HepG2 (cell line): ENCODE data around the gene PRR33. TPM values are rescaled to one million over a fixed set of nuclear protein-coding genes. Genes with fewer than 3 reads are reported as not detected.

Experiments used
- ATAC-seq: fragments of 200-7000 bp; cut with Tn5 transposase; 3 replicates; pipeline ENCODE4 v1.9.1; 2020; ENCODE audit warnings: mild to moderate bottlenecking, moderate library complexity
- BruUV-seq: library from RNA; stranded (reverse); fragments of 400-500 nt; replicated peaks from 2 replicates; lab custom pipeline; 2021; lab: Mats Ljungman, UMichigan
- CTCF ChIA-PET: fragments of 300-600 bp; formaldehyde crosslinking; extraction: SDS; loops from one replicate; lab custom pipeline; 2021; ENCODE audit warnings: low total read pairs, inconsistent platforms, low intra/inter-chr PET ratio; lab: Yijun Ruan, JAX
- POLR2A ChIA-PET: fragments of 350-600 bp; sonication (Branson Sonifier 250); formaldehyde crosslinking; loops from one replicate; lab custom pipeline; 2020; ENCODE audit warnings: antibody characterized with exemption, inconsistent platforms; lab: Yijun Ruan, JAX
- DNase-seq: peaks from one replicate; pipeline ENCODE4 v3.0.0-alpha.2; 2015; ENCODE audit warnings: low spot score
- FAIRE-seq: peaks from 3 replicates; lab custom pipeline; 2011; peaks lifted over from hg19 to GRCh38; lab: Jason Lieb, UNC
- H2AFZ ChIP-seq: one replicate; pipeline ENCODE4 v1.6.1; 2011; ENCODE audit warnings: low read length, inconsistent platforms
- H3K27ac ChIP-seq: fragments of 300-600 bp; 3 replicates; pipeline ENCODE4 v1.8.0; 2011; ENCODE audit warnings: mixed run types, mild to moderate bottlenecking, mixed read lengths, low read length, inconsistent platforms; ENCODE audit not compliant: insufficient read depth; ENCODE audit errors: extremely low read length
- H3K27me3 ChIP-seq, 2 experiments: fragments of 200-600 bp in 1 of 2; 2 replicates in 1 of 2; 3 replicates in 1 of 2; pipeline versions ENCODE4 v1.6.0 to v1.8.0; 2011; ENCODE audit warnings: low read length in 2 of 2, mild to moderate bottlenecking in 2 of 2, moderate library complexity in 2 of 2, inconsistent platforms in 1 of 2; ENCODE audit not compliant: insufficient read depth in 2 of 2, control insufficient read depth in 1 of 2
- H3K36me3 ChIP-seq, 2 experiments: fragments of 200-600 bp in 1 of 2; replicated peaks in 1 of 2; 2 replicates in 1 of 2; 3 replicates in 1 of 2; pipeline versions ENCODE4 v1.5.1 to v1.8.0; 2011; ENCODE audit warnings: low read length in 2 of 2, inconsistent platforms in 1 of 2; ENCODE audit not compliant: insufficient read depth in 2 of 2, control insufficient read depth in 1 of 2
- H3K4me1 ChIP-seq: 2 replicates; pipeline ENCODE4 v1.5.1; 2012; ENCODE audit warnings: low read length, inconsistent platforms; ENCODE audit not compliant: insufficient read depth
- H3K4me2 ChIP-seq: 2 replicates; pipeline ENCODE4 v1.6.0; 2011; ENCODE audit warnings: low read depth, low read length, inconsistent platforms
- H3K4me3 ChIP-seq, 3 experiments: fragments of 200-600 bp in 1 of 3; sonication (generic), shearing (Covaris generic) in 1 of 3; replicated peaks in 1 of 3; 2 replicates each; pipeline ENCODE4 v1.5.1; 2011 to 2016; ENCODE audit warnings: low read length in 3 of 3, inconsistent platforms in 2 of 3, low read depth in 2 of 3, mild to moderate bottlenecking in 2 of 3, control low read depth in 1 of 3, mixed read lengths in 1 of 3; ENCODE audit not compliant: insufficient read depth in 1 of 3
- H3K79me2 ChIP-seq: one replicate; pipeline ENCODE4 v1.6.1; 2011; ENCODE audit warnings: low read length, inconsistent platforms; ENCODE audit not compliant: insufficient read depth
- H3K9ac ChIP-seq: 2 replicates; pipeline ENCODE4 v1.6.0; 2011; ENCODE audit warnings: mild to moderate bottlenecking, low read depth, low read length, inconsistent platforms; ENCODE audit not compliant: insufficient read depth
- H3K9me3 ChIP-seq: 2 replicates; pipeline ENCODE4 v1.5.1; 2012; ENCODE audit warnings: mild to moderate bottlenecking, low read length
- H4K20me1 ChIP-seq: 2 replicates; pipeline ENCODE4 v1.6.0; 2011; ENCODE audit warnings: inconsistent platforms, mild to moderate bottlenecking, low read length, moderate library complexity; ENCODE audit not compliant: insufficient read depth
- CREM ChIP-seq, 2 experiments: sonication (generic) in 1 of 2; formaldehyde crosslinking in 1 of 2; IDR thresholded peaks; 2 replicates each; pipeline versions ENCODE4 v1.4.0 to v1.6.1; 2016 to 2020; ENCODE audit warnings: antibody characterized with exemption in 1 of 2, mild to moderate bottlenecking in 1 of 2, missing genetic modification reagents in 1 of 2
- CSRNP2 ChIP-seq: sonication (generic); formaldehyde crosslinking; conservative IDR thresholded peaks from 2 replicates; pipeline ENCODE4 v1.8.0; 2022; ENCODE audit warnings: low read depth, missing genetic modification reagents
- LCORL ChIP-seq, 2 experiments: fragments of 450-650 bp in 1 of 2; sonication (generic) in 1 of 2; formaldehyde crosslinking in 1 of 2; IDR thresholded peaks; 2 replicates each; pipeline versions ENCODE4 v1.5.0 to v1.6.1; 2017 to 2020; ENCODE audit warnings: antibody characterized with exemption in 1 of 2, missing genetic modification reagents in 1 of 2
- MIER3 ChIP-seq: IDR thresholded peaks from 2 replicates; pipeline ENCODE4 v1.6.1; 2016; ENCODE audit warnings: missing compliant biosample characterization, borderline replicate concordance
- MZF1 ChIP-seq: sonication (generic); formaldehyde crosslinking; IDR thresholded peaks from 2 replicates; pipeline ENCODE4 v1.8.1; 2023; ENCODE audit warnings: mild to moderate bottlenecking, missing genetic modification reagents, borderline replicate concordance
- POLR2A ChIP-seq, 2 experiments: IDR thresholded peaks; 2 replicates each; pipeline ENCODE4 v1.6.1; 2011; ENCODE audit warnings: low read depth in 2 of 2, low read length in 2 of 2, mild to moderate bottlenecking in 1 of 2, moderate library complexity in 1 of 2; ENCODE audit not compliant: insufficient read depth in 1 of 2
- RARA ChIP-seq: IDR thresholded peaks from 2 replicates; pipeline ENCODE4 v1.6.1; 2016; ENCODE audit warnings: missing genetic modification reagents, missing compliant biosample characterization
- SOX13 ChIP-seq, 3 experiments: fragments of 450-650 bp in 1 of 3; sonication (generic) in 1 of 3; formaldehyde crosslinking in 1 of 3; IDR thresholded peaks in 2 of 3; conservative IDR thresholded peaks in 1 of 3; 2 replicates each; pipeline versions ENCODE4 v1.5.0 to v1.6.1; 2016 to 2020; ENCODE audit warnings: antibody characterized with exemption in 1 of 3, mild to moderate bottlenecking in 1 of 3, missing compliant biosample characterization in 1 of 3, missing genetic modification reagents in 1 of 3, moderate library complexity in 1 of 3
- SP4 ChIP-seq: sonication (generic); formaldehyde crosslinking; IDR thresholded peaks from 2 replicates; pipeline ENCODE4 v1.8.1; 2023; ENCODE audit warnings: mild to moderate bottlenecking, missing genetic modification reagents
- ZNF260 ChIP-seq: sonication (generic); formaldehyde crosslinking; IDR thresholded peaks from 2 replicates; pipeline ENCODE4 v1.4.0; 2020; ENCODE audit warnings: missing genetic modification reagents, low read depth, mild to moderate bottlenecking, borderline replicate concordance
- ZNF263 ChIP-seq: sonication (generic); formaldehyde crosslinking; IDR thresholded peaks from 2 replicates; pipeline ENCODE4 v1.4.0; 2020; ENCODE audit warnings: missing genetic modification reagents
- ZNF484 ChIP-seq: sonication (generic); formaldehyde crosslinking; IDR thresholded peaks from 2 replicates; pipeline ENCODE4 v1.5.1; 2020; ENCODE audit warnings: mild to moderate bottlenecking, low read depth, missing genetic modification reagents, borderline replicate concordance
- ZNF776 ChIP-seq: sonication (generic); formaldehyde crosslinking; IDR thresholded peaks from 2 replicates; pipeline ENCODE4 v1.4.0; 2020; ENCODE audit warnings: mild to moderate bottlenecking, missing genetic modification reagents
- ZNF891 ChIP-seq: sonication (generic); formaldehyde crosslinking; IDR thresholded peaks from 2 replicates; pipeline ENCODE4 v1.5.0; 2020; ENCODE audit warnings: mild to moderate bottlenecking, missing genetic modification reagents
- ZSCAN5A ChIP-seq: sonication (generic); formaldehyde crosslinking; IDR thresholded peaks from 2 replicates; pipeline ENCODE4 v1.8.0; 2022; ENCODE audit warnings: mild to moderate bottlenecking, missing genetic modification reagents, borderline replicate concordance
- WGBS: methylation state at CpG from one replicate; pipeline ENCODE4 v1.1.6; 2017; ENCODE audit warnings: low lambda C conversion rate; 5-methylcytosine and 5-hydroxymethylcytosine counted together
- in situ Hi-C: cut with HindIII; loops from 2 replicates; pipeline ENCODE4 v1.10.0; 2017; ENCODE audit warnings: low pct_unique_long_range_greater_than_20kb; ENCODE audit not compliant: extremely low pct_ligation_motif_present
- intact Hi-C: fragments of 100-400 bp; cut with micrococcal nuclease; formaldehyde crosslinking; loops from one replicate; pipeline ENCODE4 v1.10.0; 2022; ENCODE audit not compliant: unreplicated experiment
- polyA plus RNA-seq, 8 experiments: library from polyadenylated mRNA; depleted of rRNA in 3 of 8; stranded (reverse) in 7 of 8; unstranded in 1 of 8; fragments of >200 nt; fragmentation: Illumina TruSeq in 4 of 8; extraction: Trizol in 4 of 8; gene quantifications; 2 replicates each; pipeline versions ENCODE4 v1.2.1 to v1.2.3, GENCODE V29; 2011 to 2016; ENCODE audit warnings: low read depth in 4 of 8, missing spikeins in 1 of 8, mixed read lengths in 1 of 8; ENCODE audit not compliant: insufficient read depth in 1 of 8
- total RNA-seq, 5 experiments: library from RNA; depleted of rRNA; stranded (reverse); fragments of >200 nt; fragmentation: Illumina TruSeq; extraction: Trizol; gene quantifications; 2 replicates each; pipeline ENCODE4 v1.2.3, GENCODE V29; 2016; ENCODE audit warnings: low read depth in 1 of 5

The PRR33 gene
- total and polyA plus RNA-seq, 2 of the 13 experiments (the other 11 are each of a cell fraction or from before 2014, with no cell fraction given): not detected

DNA sequence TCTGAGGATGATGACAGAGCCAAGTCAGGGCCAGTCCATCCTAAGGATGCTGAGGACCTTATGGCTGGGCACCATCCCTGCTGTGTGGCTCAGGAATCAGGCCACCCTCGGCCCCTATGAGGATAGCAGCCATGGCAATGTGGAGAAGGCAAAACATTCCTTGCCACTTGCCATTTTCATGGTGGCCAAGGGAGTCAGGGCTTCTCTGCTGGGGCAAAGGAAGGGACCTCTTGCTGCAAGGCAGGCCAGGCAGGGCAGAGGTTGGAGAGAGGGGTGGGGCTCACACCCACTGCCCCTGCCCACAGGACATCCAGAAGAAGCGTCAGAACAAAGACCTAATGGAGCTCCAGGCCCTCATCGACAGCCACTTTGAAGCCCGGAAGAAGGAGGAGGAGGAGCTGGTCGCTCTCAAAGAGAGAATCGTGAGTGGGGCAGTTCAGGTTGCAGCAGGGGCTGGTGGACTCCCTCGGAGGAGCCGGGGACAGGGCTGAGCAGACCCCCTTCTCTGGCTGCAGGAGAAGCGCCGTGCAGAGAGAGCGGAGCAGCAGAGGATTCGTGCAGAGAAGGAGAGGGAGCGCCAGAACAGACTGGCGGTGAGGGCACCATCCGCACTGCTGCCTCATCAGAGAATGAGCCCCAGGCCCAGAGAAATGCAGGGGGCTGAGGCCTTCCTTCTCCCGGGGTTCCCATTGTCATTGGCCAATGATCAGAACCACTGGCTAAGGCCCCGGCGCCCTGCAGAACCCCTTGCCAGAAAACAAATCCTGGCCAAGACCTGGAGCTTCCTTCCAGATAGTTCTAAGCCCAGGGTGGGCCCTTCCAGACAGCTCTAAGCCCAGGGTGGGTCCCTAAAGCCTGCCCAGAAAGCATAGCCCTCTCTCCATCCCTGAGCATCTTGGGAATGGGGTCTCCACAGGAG, 42.0 kb upstream of the PRR33 start:
- CTCF ChIA-PET: no interaction called here
- TF ChIP-seq ZNF776 (CRISPR knock-in tag) (no peak), LCORL (IDR thresholded peaks at IDR 0.05) (no peak), LCORL (CRISPR knock-in tag; IDR thresholded peaks at IDR 0.05) (no peak), ZSCAN5A (CRISPR knock-in tag) (no peak), SOX13 (IDR thresholded peaks at IDR 0.05) (no peak), SOX13 (CRISPR knock-in tag; conservative IDR thresholded peaks at IDR 0.05 in 1 of 2, IDR thresholded peaks at IDR 0.05 in 1 of 2) (no peak), CREM (IDR thresholded peaks at IDR 0.05) (no peak), CREM (CRISPR knock-in tag; IDR thresholded peaks at IDR 0.05) (no peak), POLR2A (IDR thresholded peaks at IDR 0.05; ENCODE audit: insufficient read depth in 1 of 2, low read depth in 2 of 2, low read length in 2 of 2) (no peak), RARA (CRISPR knock-in tag) (no peak), MZF1 (CRISPR knock-in tag) (no peak), ZNF484 (CRISPR knock-in tag) (no peak), MIER3 (CRISPR knock-in tag) (no peak), ZNF891 (CRISPR knock-in tag) (no peak), ZNF263 (CRISPR knock-in tag) (no peak), ZNF260 (CRISPR knock-in tag) (no peak), CSRNP2 (no peak), SP4 (no peak)
- TF ChIP-seq, all 625 proteins: peak for 0
- Histone ChIP-seq H3K4me2 (no peak overlapping the region), H4K20me1 (no peaks in the 10 kb centered on the region), H3K4me3 (no peak overlapping the region), H2AFZ (no peak overlapping the region), H3K9ac (no peak overlapping the region), H3K27ac (no peak overlapping the region), H3K27me3 (peaks cover 23 to 75% of the 10 kb centered on the region in 2 experiments), H3K36me3 (no peaks in the 10 kb centered on the region), H3K79me2 (no peaks in the 10 kb centered on the region), H3K4me1 (no peaks in the 10 kb centered on the region), H3K9me3 (no peaks in the 10 kb centered on the region)
- ATAC-seq: no peak
- DNase-seq: no peak
- FAIRE-seq: no peak
- intact Hi-C loops (no loop called here), in situ Hi-C loops (no loop called here)
- POLR2A ChIA-PET: no interaction called here
- no TSS peak for BruUV-seq
- WGBS: 27% methylated on average over 16 of the region's 18 CpGs
